Tibial artery (tissue), 4 donors: Measurements from ENCODE around the gene PRKCI.

ENCODE experiments used
- DNase-seq, 2 donors: peaks; one replicate each; pipeline ENCODE4 v3.0.0-alpha.2; 2019
- H3K27ac ChIP-seq, 2 donors: fragments of 200-600 bp; sonication (generic) in 1 of 2; 1 replicate in 1 of 2; 2 replicates in 1 of 2; pipeline ENCODE4 v1.5.1; 2018 to 2019; ENCODE audit warnings: mild to moderate bottlenecking in 1 of 2
- H3K27me3 ChIP-seq, 2 donors: fragments of 200-600 bp; sonication (generic) in 1 of 2; one replicate each; pipeline versions ENCODE4 v1.5.1 to v1.6.0; 2016 to 2019
- H3K36me3 ChIP-seq, 3 donors: fragments of 200-600 bp; sonication (generic) in 2 of 3; one replicate each; pipeline ENCODE4 v1.5.1; 2016 to 2019; ENCODE audit warnings: mild to moderate bottlenecking in 2 of 3
- H3K4me1 ChIP-seq, 4 donors: fragments of 200-600 bp; sonication (generic) in 2 of 4; 1 replicate in 3 of 4; 2 replicates in 1 of 4; pipeline ENCODE4 v1.5.1; 2016 to 2019
- H3K4me3 ChIP-seq, 2 donors: fragments of 200-600 bp; sonication (generic) in 1 of 2; 1 replicate in 1 of 2; 2 replicates in 1 of 2; pipeline ENCODE4 v1.5.1; 2018 to 2019; ENCODE audit warnings: mild to moderate bottlenecking in 2 of 2
- H3K9me3 ChIP-seq, 3 donors: fragments of 200-600 bp; sonication (generic) in 1 of 3; one replicate each; pipeline ENCODE4 v1.5.1; 2016 to 2019
- CTCF ChIP-seq, 2 experiments: fragments of 200-600 bp in 1 of 2; fragments of 450-650 bp in 1 of 2; IDR thresholded peaks; one replicate each; pipeline ENCODE4 v1.5.1; 2017 to 2019; ENCODE audit warnings: antibody characterized with exemption in 2 of 2, mild to moderate bottlenecking in 1 of 2, moderate library complexity in 1 of 2
- intact Hi-C: fragments of 100-400 bp; cut with DNase I; formaldehyde crosslinking; loops from one replicate; pipeline ENCODE4 v1.15.0; 2023; ENCODE audit warnings: low total_unique reads

Gene PRKCI

GRCh38 chr3:170221924-170222646, at the start of gene PRKCI:
TSS of gene PRKCI (plus strand) at chr3:170222424. CDS start at chr3:170222670, 246 bp downstream.
- DNase-seq, result peak; percentile 95 to 97
- TF ChIP-seq CTCF (IDR thresholded peaks at IDR 0.05), result no peak
- peak within 1 kb of the TSS; percentile 88 to 96 for H3K4me3 ChIP-seq
- no peaks in the 10 kb centered on the region for H3K9me3 ChIP-seq
- H3K27me3 ChIP-seq, result no peaks in the 10 kb centered on the region
- intact Hi-C loops, result loop anchor here (10.0 kb wide), 1 partner anchor 523 kb away; no protein-coding TSS in a partner anchor
- peak within 1 kb of the TSS; percentile 93 to 95 for H3K27ac ChIP-seq
- no peaks in the 10 kb centered on the region for H3K36me3 ChIP-seq
- peaks cover 0 to 37% (median 10%) of the 10 kb centered on the region in 4 donors for H3K4me1 ChIP-seq

- intact Hi-C loops, result no loop called here
- H3K27ac ChIP-seq, result no peak overlapping the region
- TF ChIP-seq CTCF (IDR thresholded peaks at IDR 0.05), result no peak
- no peak for DNase-seq
- H3K27me3 ChIP-seq, result no peaks in the 10 kb centered on the region
- no peak overlapping the region for H3K4me3 ChIP-seq
- H3K36me3 ChIP-seq, result peaks cover 35 to 39% (median 38%) of the 10 kb centered on the region in 3 donors
- no peaks in the 10 kb centered on the region for H3K9me3 ChIP-seq
- H3K4me1 ChIP-seq, result peaks cover 0 to 57% (median 17%) of the 10 kb centered on the region in 4 donors
Observed at GRCh38 chr3:170178651-170179050, 43.6 kb upstream of the PRKCI start.

GRCh38 chr3:170179432-170179831, 42.8 kb upstream of the PRKCI start:
- H3K27me3 ChIP-seq, result no peaks in the 10 kb centered on the region
- H3K9me3 ChIP-seq, result no peaks in the 10 kb centered on the region
- H3K36me3 ChIP-seq, result peaks cover 32 to 35% (median 32%) of the 10 kb centered on the region in 3 donors
- peaks cover 0 to 49% (median 13%) of the 10 kb centered on the region in 4 donors for H3K4me1 ChIP-seq
- intact Hi-C loops, result no loop called here
- H3K27ac ChIP-seq, result peak overlapping the region; percentile 96
- H3K4me3 ChIP-seq, result peak overlapping the region; percentile 82 to 83
- no peak for TF ChIP-seq CTCF (IDR thresholded peaks at IDR 0.05)
- no peak for DNase-seq

- Histone ChIP-seq H3K4me3 (peak overlapping the region; percentile 82 to 83), H3K27ac (peak overlapping the region; percentile 96), H3K9me3 (no peaks in the 10 kb centered on the region), H3K27me3 (no peaks in the 10 kb centered on the region), H3K4me1 (peaks cover 0 to 40% (median 13%) of the 10 kb centered on the region in 4 donors), H3K36me3 (peaks cover 23 to 32% (median 31%) of the 10 kb centered on the region in 3 donors)
- intact Hi-C loops, result loop anchor here (5.0 to 10.0 kb wide), 2 partner anchors 177 to 415 kb away; partner anchors contain the start of genes ACTRT3, SKIL and TERC
- no peak for TF ChIP-seq CTCF (IDR thresholded peaks at IDR 0.05)
- DNase-seq, result no peak
Observed at GRCh38 chr3:170180079-170180907, 41.9 kb upstream of the PRKCI start.
